HCT116 (cell line): Measurements from ENCODE around the gene WWOX. TPM values are rescaled to one million over a fixed set of nuclear protein-coding genes. Genes with fewer than 3 reads are reported as not detected.

Experiments
- ATAC-seq: fragments of 200-7000 bp; cut with Tn5 transposase; 2 replicates; pipeline ENCODE4 v1.9.1; 2020; ENCODE audit warnings: mild to moderate bottlenecking, moderate library complexity
- BruUV-seq: library from RNA; stranded (reverse); fragments of 400-500 nt; replicated peaks from 2 replicates; lab custom pipeline; 2021; lab: Mats Ljungman, UMichigan
- CTCF ChIA-PET: fragments of 300-600 bp; sonication (Branson Sonifier 250); formaldehyde crosslinking; loops from one replicate; lab custom pipeline; 2021; ENCODE audit warnings: antibody characterized with exemption; lab: Charles Lee
- POLR2A ChIA-PET: fragments of 300-600, 350-600 bp; sonication (Branson Sonifier 250); formaldehyde crosslinking; loops from one replicate; lab custom pipeline; 2021; ENCODE audit warnings: antibody characterized with exemption; lab: Charles Lee
- RAD21 ChIA-PET, 2 experiments: fragments of 300-600 bp; sonication (Branson Sonifier 250); formaldehyde crosslinking; loops; one replicate each; lab custom pipeline; 2023; ENCODE audit warnings: low total read pairs in 2 of 2; ENCODE audit not compliant: uncharacterized antibody in 2 of 2, unreplicated experiment in 2 of 2, low non-redundant PET in 1 of 2; lab: Charles Lee
- DNase-seq: peaks from one replicate; pipeline ENCODE4 v3.0.0-alpha.2; 2010; ENCODE audit warnings: low read depth, low spot score
- H2AFZ ChIP-seq: fragments of 200-600 bp; shearing (Covaris generic), sonication (generic); 2 replicates; pipeline ENCODE4 v1.6.1; 2017; ENCODE audit warnings: low read depth, mixed run types, mixed read lengths, antibody characterized with exemption, low read length; ENCODE audit not compliant: poor library complexity, severe bottlenecking
- H3K27ac ChIP-seq: 2 replicates; pipeline ENCODE4 v1.5.1; 2012; ENCODE audit warnings: low read depth, low read length
- H3K27me3 ChIP-seq: fragments of 200-600 bp; sonication (generic); 2 replicates; pipeline ENCODE4 v1.6.1; 2016; ENCODE audit warnings: mixed run types, low read length, mixed read lengths; ENCODE audit not compliant: insufficient read depth
- H3K36me3 ChIP-seq, 2 experiments: fragments of 200-500 bp in 1 of 2; fragments of 200-600 bp in 1 of 2; sonication (Bioruptor generic) in 1 of 2; sonication (generic) in 1 of 2; 2 replicates each; pipeline versions ENCODE4 v1.5.1 to v1.6.1; 2014 to 2016; ENCODE audit warnings: low read length in 2 of 2, inconsistent platforms in 1 of 2, mixed read lengths in 1 of 2, mixed run types in 1 of 2; ENCODE audit not compliant: insufficient read depth in 2 of 2, control insufficient read depth in 1 of 2
- H3K4me1 ChIP-seq, 2 experiments: fragments of 200-600 bp in 1 of 2; sonication (generic) in 1 of 2; 2 replicates each; pipeline versions ENCODE4 v1.5.1 to v1.6.1; 2012 to 2017; ENCODE audit warnings: low read length in 2 of 2, inconsistent platforms in 1 of 2, mild to moderate bottlenecking in 1 of 2, mixed read lengths in 1 of 2, mixed run types in 1 of 2, moderate library complexity in 1 of 2; ENCODE audit not compliant: insufficient read depth in 2 of 2, control insufficient read depth in 1 of 2
- H3K4me2 ChIP-seq: fragments of 200-600 bp; sonication (generic); 2 replicates; pipeline ENCODE4 v1.6.1; 2017; ENCODE audit warnings: mixed run types, low read length, mixed read lengths
- H3K4me3 ChIP-seq, 2 experiments: fragments of 200-600 bp in 1 of 2; sonication (generic) in 1 of 2; replicated peaks in 1 of 2; 2 replicates each; pipeline ENCODE4 v1.5.1; 2011 to 2016; ENCODE audit warnings: low read length in 2 of 2, control low read depth in 1 of 2, low read depth in 1 of 2, mild to moderate bottlenecking in 1 of 2, mixed read lengths in 1 of 2, mixed run types in 1 of 2
- H3K79me2 ChIP-seq: fragments of 200-600 bp; sonication (generic); 2 replicates; pipeline ENCODE4 v1.6.1; 2017; ENCODE audit warnings: mild to moderate bottlenecking, mixed run types, low read length, moderate library complexity, mixed read lengths; ENCODE audit not compliant: insufficient read depth
- H3K9ac ChIP-seq: fragments of 200-600 bp; sonication (generic); 2 replicates; pipeline ENCODE4 v1.6.1; 2016; ENCODE audit warnings: low read length, mixed read lengths
- H3K9me2 ChIP-seq: fragments of 200-600 bp; sonication (generic), shearing (Covaris generic); 2 replicates; pipeline ENCODE4 v1.6.1; 2017; ENCODE audit warnings: mixed run types, mild to moderate bottlenecking, moderate library complexity; ENCODE audit not compliant: insufficient read depth
- H3K9me3 ChIP-seq, 2 experiments: fragments of 200-500 bp in 1 of 2; fragments of 200-600 bp in 1 of 2; sonication (Bioruptor generic) in 1 of 2; sonication (generic) in 1 of 2; 2 replicates each; pipeline ENCODE4 v1.6.1; 2014 to 2017; ENCODE audit warnings: low read length in 2 of 2, mixed read lengths in 2 of 2, inconsistent platforms in 1 of 2, low read depth in 1 of 2, mild to moderate bottlenecking in 1 of 2, mixed run types in 1 of 2, moderate library complexity in 1 of 2; ENCODE audit not compliant: control insufficient read depth in 1 of 2, insufficient read depth in 1 of 2
- H4K20me1 ChIP-seq: fragments of 200-600 bp; sonication (generic), shearing (Covaris generic); 2 replicates; pipeline ENCODE4 v1.6.1; 2017; ENCODE audit warnings: mixed run types, mild to moderate bottlenecking, moderate library complexity; ENCODE audit not compliant: insufficient read depth
- ATF3 ChIP-seq: IDR thresholded peaks from 2 replicates; pipeline ENCODE4 v1.6.1; 2012
- CBX3 ChIP-seq: IDR thresholded peaks from 2 replicates; pipeline ENCODE4 v1.6.1; 2012; ENCODE audit warnings: low read depth
- CEBPB ChIP-seq: IDR thresholded peaks from 2 replicates; pipeline ENCODE4 v1.6.1; 2012; ENCODE audit warnings: low read depth
- CTCF ChIP-seq, 3 experiments: fragments of 200-600 bp in 1 of 3; sonication (generic) in 1 of 3; IDR thresholded peaks in 2 of 3; conservative IDR thresholded peaks in 1 of 3; 2 replicates each; pipeline ENCODE4 v1.5.1; 2012 to 2017; ENCODE audit warnings: low read depth in 2 of 3, low read length in 2 of 3, antibody characterized with exemption in 1 of 3, borderline replicate concordance in 1 of 3, control low read depth in 1 of 3, mild to moderate bottlenecking in 1 of 3, mixed read lengths in 1 of 3, mixed run types in 1 of 3, moderate library complexity in 1 of 3; ENCODE audit not compliant: insufficient read depth in 1 of 3
- EGR1 ChIP-seq: IDR thresholded peaks from 2 replicates; pipeline ENCODE4 v1.6.1; 2012; ENCODE audit warnings: low read depth
- ELF1 ChIP-seq: IDR thresholded peaks from 2 replicates; pipeline ENCODE4 v1.6.1; 2012; ENCODE audit warnings: low read depth, borderline replicate concordance
- EZH2phosphoT487 ChIP-seq: fragments of 200-600 bp; IDR thresholded peaks from 2 replicates; pipeline ENCODE4 v1.6.1; 2018; ENCODE audit warnings: antibody characterized with exemption, borderline replicate concordance
- FOSL1 ChIP-seq: IDR thresholded peaks from 2 replicates; pipeline ENCODE4 v1.6.1; 2012; ENCODE audit warnings: low read depth
- JUND ChIP-seq: IDR thresholded peaks from 2 replicates; pipeline ENCODE4 v1.6.1; 2012
- POLR2A ChIP-seq: IDR thresholded peaks from 2 replicates; pipeline ENCODE4 v1.7.0; 2011; ENCODE audit warnings: borderline replicate concordance; ENCODE audit not compliant: insufficient read depth, insufficient read length; ENCODE audit errors: extremely low read depth
- POLR2AphosphoS5 ChIP-seq: IDR thresholded peaks from 2 replicates; pipeline ENCODE4 v1.6.1; 2011; ENCODE audit warnings: mild to moderate bottlenecking, low read depth, low read length, moderate library complexity
- RAD21 ChIP-seq: IDR thresholded peaks from 2 replicates; pipeline ENCODE4 v1.6.1; 2012; ENCODE audit warnings: low read depth, mild to moderate bottlenecking
- REST ChIP-seq: IDR thresholded peaks from 2 replicates; pipeline ENCODE4 v1.6.1; 2012; ENCODE audit warnings: low read depth
- SIN3A ChIP-seq: IDR thresholded peaks from 2 replicates; pipeline ENCODE4 v1.6.1; 2012; ENCODE audit warnings: low read depth
- SP1 ChIP-seq: IDR thresholded peaks from 2 replicates; pipeline ENCODE4 v1.6.1; 2012; ENCODE audit warnings: low read depth
- SRF ChIP-seq: IDR thresholded peaks from 2 replicates; pipeline ENCODE4 v1.6.1; 2012; ENCODE audit warnings: low read depth
- TCF7L2 ChIP-seq: IDR thresholded peaks from 2 replicates; pipeline ENCODE4 v1.7.0; 2011; ENCODE audit warnings: borderline replicate concordance, inconsistent platforms; ENCODE audit not compliant: insufficient read depth, insufficient read length; ENCODE audit errors: extremely low read depth
- ZBTB33 ChIP-seq: IDR thresholded peaks from 2 replicates; pipeline ENCODE4 v1.6.1; 2011; ENCODE audit warnings: mild to moderate bottlenecking, low read length, moderate library complexity; ENCODE audit not compliant: insufficient replicate concordance; ENCODE audit errors: extremely low read depth
- ZFX ChIP-seq: fragments of 450-650 bp; IDR thresholded peaks from 2 replicates; pipeline ENCODE4 v1.6.1; 2017
- ZNF274 ChIP-seq: fragments of 200-500 bp; sonication (Bioruptor generic); IDR thresholded peaks from 2 replicates; pipeline ENCODE4 v1.6.1; 2014; ENCODE audit warnings: mild to moderate bottlenecking, low read depth, low read length, inconsistent platforms
- intact Hi-C: fragments of 100-400 bp; cut with micrococcal nuclease; formaldehyde crosslinking; loops from 2 replicates; pipeline ENCODE4 v1.10.0; 2022
- total RNA-seq: library from RNA; stranded (reverse); gene quantifications from one replicate; pipeline ENCODE4 v1.2.1, GENCODE V29; 2021; ENCODE audit not compliant: unreplicated experiment

WWOX gene
- total RNA-seq, 1 experiment from 2014 or later, result 13.7 TPM

- no peaks in the 10 kb centered on the region for H4K20me1 ChIP-seq
- CTCF ChIA-PET, result no interaction called here
- TF ChIP-seq TCF7L2 (no peak), JUND (no peak), FOSL1 (no peak), EZH2phosphoT487 (no peak), ATF3 (no peak), SP1 (no peak), RAD21 (no peak), CEBPB (no peak), REST (no peak), ELF1 (no peak), CTCF (IDR thresholded peaks at IDR 0.05 in 2 of 3, conservative IDR thresholded peaks at IDR 0.05 in 1 of 3; ENCODE audit: borderline replicate concordance in 1 of 3, insufficient read depth in 1 of 3, low read depth in 2 of 3, low read length in 2 of 3) (no peak), SIN3A (no peak), POLR2A (no peak), ZFX (no peak), CBX3 (no peak), SRF (no peak), ZBTB33 (no peak), ZNF274 (no peak), POLR2AphosphoS5 (no peak), EGR1 (no peak)
- TF ChIP-seq, all 23 proteins: peak for 0
- BruUV-seq, result no TSS peak
- no peaks in the 10 kb centered on the region for H3K27me3 ChIP-seq
- H2AFZ ChIP-seq, result no peak overlapping the region
- no peak overlapping the region for H3K9ac ChIP-seq
- ChIA-PET POLR2A (no interaction called here), RAD21 (no interaction called here)
- no peaks in the 10 kb centered on the region for H3K9me3 ChIP-seq
- no peaks in the 10 kb centered on the region for H3K9me2 ChIP-seq
- H3K4me3 ChIP-seq, result no peak overlapping the region
- no peaks in the 10 kb centered on the region for H3K79me2 ChIP-seq
- no peaks in the 10 kb centered on the region for H3K4me1 ChIP-seq
- intact Hi-C loops, result no loop called here
- no peak overlapping the region for H3K27ac ChIP-seq
- DNase-seq (no peak), ATAC-seq (no peak)
- no peaks in the 10 kb centered on the region for H3K36me3 ChIP-seq
- no peak overlapping the region for H3K4me2 ChIP-seq
Observed at GRCh38 chr16:78385086-78385805, 285.8 kb downstream of the WWOX start.
